ENCODE results near the gene NPHP4. TPM values are rescaled to one million over a fixed set of nuclear protein-coding genes. Genes with fewer than 3 reads are reported as not detected.

Gene NPHP4
- total RNA-seq, 4 donors from 2014 or later: 1.1 to 10.4 (median 1.8) TPM

DNA sequence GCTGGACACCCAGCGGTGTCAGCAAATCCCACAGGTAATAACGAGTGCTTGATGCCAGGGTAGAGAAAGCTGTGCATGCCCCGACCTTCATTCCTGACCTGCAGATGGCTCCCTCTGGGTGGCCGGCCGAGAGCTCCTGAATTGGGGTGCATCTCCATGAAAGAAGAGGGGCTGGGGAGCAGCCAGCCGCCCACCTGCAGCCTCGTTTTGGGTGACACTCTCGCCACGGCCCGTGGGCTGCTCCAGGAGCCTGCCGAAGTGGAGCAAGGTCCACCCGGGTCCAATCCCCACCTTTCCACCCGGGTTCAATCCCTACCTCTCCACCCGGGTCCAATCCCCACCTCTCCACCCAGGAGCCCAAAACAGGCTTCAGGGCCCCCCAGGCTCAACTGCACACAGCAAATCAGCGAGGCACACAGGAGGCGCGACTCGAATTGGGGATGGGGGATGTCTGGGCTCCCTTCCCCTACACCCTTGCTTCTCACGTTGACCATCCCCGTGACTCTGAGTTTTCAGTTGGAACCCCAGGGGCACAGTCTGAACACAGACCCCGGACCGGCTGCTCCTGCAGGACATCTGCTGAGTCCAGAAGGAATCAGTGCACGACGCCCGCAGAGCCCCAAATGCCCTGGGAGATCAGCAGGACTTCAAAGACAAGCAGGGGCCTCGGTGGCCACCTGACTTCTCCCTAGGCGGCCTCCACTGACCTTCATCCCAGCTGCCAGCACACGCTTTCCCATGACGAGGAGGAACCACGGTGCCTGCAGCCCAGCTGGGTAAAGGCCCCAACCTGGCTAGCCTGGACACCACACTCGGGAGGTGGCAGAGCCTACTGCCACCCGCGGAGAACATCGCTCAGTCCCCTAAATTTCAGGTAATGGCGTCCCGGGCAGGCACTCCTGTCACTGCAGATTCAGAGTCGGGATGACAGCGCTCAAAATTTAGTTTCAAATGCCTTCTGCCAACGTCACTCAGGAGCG lies 159.0 kb downstream of the NPHP4 start:
- no peak for ATAC-seq
- intact Hi-C loops (cut with DNase I; ENCODE audit: low total_unique reads) (no loop called here), in situ Hi-C loops (cut with MboI; ENCODE audit: low sequenced_read_pairs in 4 of 4) (no loop called here)
- H3K27ac ChIP-seq: no peak overlapping the region
- DNase-seq: no peak
- no peaks in the 10 kb centered on the region for H3K9me3 ChIP-seq
- no peaks in the 10 kb centered on the region for H3K4me1 ChIP-seq
- no peak for TF ChIP-seq POLR2A (IDR thresholded peaks at IDR 0.05)
- TF ChIP-seq, protein P1, sequence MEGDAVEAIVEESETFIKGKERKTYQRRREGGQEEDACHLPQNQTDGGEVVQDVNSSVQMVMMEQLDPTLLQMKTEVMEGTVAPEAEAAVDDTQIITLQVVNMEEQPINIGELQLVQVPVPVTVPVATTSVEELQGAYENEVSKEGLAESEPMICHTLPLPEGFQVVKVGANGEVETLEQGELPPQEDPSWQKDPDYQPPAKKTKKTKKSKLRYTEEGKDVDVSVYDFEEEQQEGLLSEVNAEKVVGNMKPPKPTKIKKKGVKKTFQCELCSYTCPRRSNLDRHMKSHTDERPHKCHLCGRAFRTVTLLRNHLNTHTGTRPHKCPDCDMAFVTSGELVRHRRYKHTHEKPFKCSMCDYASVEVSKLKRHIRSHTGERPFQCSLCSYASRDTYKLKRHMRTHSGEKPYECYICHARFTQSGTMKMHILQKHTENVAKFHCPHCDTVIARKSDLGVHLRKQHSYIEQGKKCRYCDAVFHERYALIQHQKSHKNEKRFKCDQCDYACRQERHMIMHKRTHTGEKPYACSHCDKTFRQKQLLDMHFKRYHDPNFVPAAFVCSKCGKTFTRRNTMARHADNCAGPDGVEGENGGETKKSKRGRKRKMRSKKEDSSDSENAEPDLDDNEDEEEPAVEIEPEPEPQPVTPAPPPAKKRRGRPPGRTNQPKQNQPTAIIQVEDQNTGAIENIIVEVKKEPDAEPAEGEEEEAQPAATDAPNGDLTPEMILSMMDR (IDR thresholded peaks at IDR 0.05 in 4 of 5, conservative IDR thresholded peaks at IDR 0.05 in 1 of 5): no peak
- peaks cover 0 to 13% (median 0%) of the 10 kb centered on the region in 3 donors for H3K27me3 ChIP-seq
- no peak overlapping the region for H3K4me3 ChIP-seq
- no peaks in the 10 kb centered on the region for H3K36me3 ChIP-seq

- ATAC-seq: no peak
- in situ Hi-C loops (cut with MboI; ENCODE audit: low sequenced_read_pairs in 4 of 4) (no loop called here), intact Hi-C loops (cut with DNase I; ENCODE audit: low total_unique reads) (no loop called here)
- H3K4me1 ChIP-seq: no peaks in the 10 kb centered on the region
- H3K9me3 ChIP-seq: no peaks in the 10 kb centered on the region
- H3K27me3 ChIP-seq: peaks cover 0 to 15% (median 0%) of the 10 kb centered on the region in 3 donors
- H3K27ac ChIP-seq: no peak overlapping the region
- TF ChIP-seq, protein P1 (IDR thresholded peaks at IDR 0.05 in 4 of 5, conservative IDR thresholded peaks at IDR 0.05 in 1 of 5): no peak
- no peak for TF ChIP-seq POLR2A (IDR thresholded peaks at IDR 0.05)
- H3K36me3 ChIP-seq: no peaks in the 10 kb centered on the region
- H3K4me3 ChIP-seq: no peak overlapping the region
- no peak for DNase-seq
Measured at GRCh38 chr1:5831600-5832335, 160.5 kb downstream of the NPHP4 start.

GRCh38 chr1:5830771-5831599 lies 161.2 kb downstream of the NPHP4 start:
- TF ChIP-seq, protein P1 (IDR thresholded peaks at IDR 0.05 in 4 of 5, conservative IDR thresholded peaks at IDR 0.05 in 1 of 5): no peak
- TF ChIP-seq POLR2A (IDR thresholded peaks at IDR 0.05): no peak
- Histone ChIP-seq H3K4me1 (no peaks in the 10 kb centered on the region), H3K27me3 (peaks cover 0 to 15% (median 0%) of the 10 kb centered on the region in 3 donors), H3K27ac (no peak overlapping the region), H3K36me3 (no peaks in the 10 kb centered on the region), H3K9me3 (no peaks in the 10 kb centered on the region), H3K4me3 (no peak overlapping the region)
- in situ Hi-C loops (cut with MboI; ENCODE audit: low sequenced_read_pairs in 4 of 4) (no loop called here), intact Hi-C loops (cut with DNase I; ENCODE audit: low total_unique reads) (no loop called here)
- no peak for DNase-seq
- no peak for ATAC-seq

GRCh38 chr1:5829414-5829813 lies 162.8 kb downstream of the NPHP4 start:
- Histone ChIP-seq H3K9me3 (no peaks in the 10 kb centered on the region), H3K4me3 (no peak overlapping the region), H3K27ac (no peak overlapping the region), H3K27me3 (peaks cover 0 to 15% (median 0%) of the 10 kb centered on the region in 3 donors), H3K36me3 (no peaks in the 10 kb centered on the region), H3K4me1 (no peaks in the 10 kb centered on the region)
- TF ChIP-seq, protein P1 (IDR thresholded peaks at IDR 0.05 in 4 of 5, conservative IDR thresholded peaks at IDR 0.05 in 1 of 5): no peak
- no peak for TF ChIP-seq POLR2A (IDR thresholded peaks at IDR 0.05)
- in situ Hi-C loops (cut with MboI; ENCODE audit: low sequenced_read_pairs in 4 of 4) (no loop called here), intact Hi-C loops (cut with DNase I; ENCODE audit: low total_unique reads) (no loop called here)
- ATAC-seq (no peak), DNase-seq (no peak)
